HG03442 (cell line): ENCODE measurements around the gene HERC2.
A peak's percentile ranks its signal among the peaks of the same experiment; 100 is the strongest.
"Not testable (repeated sequence)": the region's sequence is repeated elsewhere in the genome, so short reads cannot be mapped to it uniquely, and the experiment has no call there.

Experiments used
- ATAC-seq: cut with Tn5 transposase; IDR thresholded peaks from one replicate; pipeline ENCODE4 v1.9.1; 2021; ENCODE audit warnings: mild to moderate bottlenecking, moderate library complexity; ENCODE audit not compliant: unreplicated experiment

HERC2 gene

GRCh38 chr15:28322129-28322588 lies at the start of gene HERC2:
Gene HERC2, minus strand, starts transcription at chr15:28322179. Its CDS starts 746 bp downstream, at chr15:28321433.
- not testable (repeated sequence) for ATAC-seq

GRCh38 chr15:28365502-28365901 lies 43.5 kb upstream of the HERC2 start:
- not testable (repeated sequence) for ATAC-seq

- ATAC-seq: not testable (repeated sequence)
Observed at GRCh38 chr15:28357984-28358383, 36.0 kb upstream of the HERC2 start, which contains the start of gene GOLGA6L24. Gene GOLGA6L24, minus strand, starts transcription at chr15:28358084. Its CDS starts 61 bp downstream, at chr15:28358023.

- ATAC-seq: not testable (repeated sequence)
Observed at GRCh38 chr15:28321358-28322078, 461 bp downstream of the HERC2 start.

GRCh38 chr15:28319725-28320124 lies 2.3 kb downstream of the HERC2 start:
- ATAC-seq: not testable (repeated sequence)

- not testable (repeated sequence) for ATAC-seq
Observed at GRCh38 chr15:28318828-28319227, 3.2 kb downstream of the HERC2 start.

- not testable (repeated sequence) for ATAC-seq
Observed at GRCh38 chr15:28318122-28318521, 3.9 kb downstream of the HERC2 start.

GRCh38 chr15:28316958-28317357 lies 5.0 kb downstream of the HERC2 start:
- not testable (repeated sequence) for ATAC-seq

GRCh38 chr15:28310454-28310853 lies 11.5 kb downstream of the HERC2 start:
- not testable (repeated sequence) for ATAC-seq

- ATAC-seq: not testable (repeated sequence)
Observed at GRCh38 chr15:28308718-28309117, 13.3 kb downstream of the HERC2 start.

GRCh38 chr15:28305700-28306099 lies 16.3 kb downstream of the HERC2 start:
- ATAC-seq: not testable (repeated sequence)

GRCh38 chr15:28297434-28297833 lies 24.5 kb downstream of the HERC2 start:
- not testable (repeated sequence) for ATAC-seq

GRCh38 chr15:28296814-28297213 lies 25.2 kb downstream of the HERC2 start:
- not testable (repeated sequence) for ATAC-seq

- ATAC-seq: not testable (repeated sequence)
Observed at GRCh38 chr15:28295009-28295563, 26.9 kb downstream of the HERC2 start.

GRCh38 chr15:28294560-28294959 lies 27.4 kb downstream of the HERC2 start:
- ATAC-seq: not testable (repeated sequence)

- peak; percentile 26 for ATAC-seq
Observed at GRCh38 chr15:28289694-28290463, 32.1 kb downstream of the HERC2 start.

- ATAC-seq: peak; percentile 71
Observed at GRCh38 chr15:28288830-28289693, 32.9 kb downstream of the HERC2 start.

- ATAC-seq: not testable (repeated sequence)
Observed at GRCh38 chr15:28286659-28287058, 35.3 kb downstream of the HERC2 start.

- no peak for ATAC-seq
Observed at GRCh38 chr15:28286031-28286430, 35.9 kb downstream of the HERC2 start.

- ATAC-seq: no peak
Observed at GRCh38 chr15:28281876-28282275, 40.1 kb downstream of the HERC2 start.
